ENCODE measurements around the gene ZNF804B.

- TF ChIP-seq, protein P1, sequence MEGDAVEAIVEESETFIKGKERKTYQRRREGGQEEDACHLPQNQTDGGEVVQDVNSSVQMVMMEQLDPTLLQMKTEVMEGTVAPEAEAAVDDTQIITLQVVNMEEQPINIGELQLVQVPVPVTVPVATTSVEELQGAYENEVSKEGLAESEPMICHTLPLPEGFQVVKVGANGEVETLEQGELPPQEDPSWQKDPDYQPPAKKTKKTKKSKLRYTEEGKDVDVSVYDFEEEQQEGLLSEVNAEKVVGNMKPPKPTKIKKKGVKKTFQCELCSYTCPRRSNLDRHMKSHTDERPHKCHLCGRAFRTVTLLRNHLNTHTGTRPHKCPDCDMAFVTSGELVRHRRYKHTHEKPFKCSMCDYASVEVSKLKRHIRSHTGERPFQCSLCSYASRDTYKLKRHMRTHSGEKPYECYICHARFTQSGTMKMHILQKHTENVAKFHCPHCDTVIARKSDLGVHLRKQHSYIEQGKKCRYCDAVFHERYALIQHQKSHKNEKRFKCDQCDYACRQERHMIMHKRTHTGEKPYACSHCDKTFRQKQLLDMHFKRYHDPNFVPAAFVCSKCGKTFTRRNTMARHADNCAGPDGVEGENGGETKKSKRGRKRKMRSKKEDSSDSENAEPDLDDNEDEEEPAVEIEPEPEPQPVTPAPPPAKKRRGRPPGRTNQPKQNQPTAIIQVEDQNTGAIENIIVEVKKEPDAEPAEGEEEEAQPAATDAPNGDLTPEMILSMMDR (IDR thresholded peaks at IDR 0.05; ENCODE audit: borderline replicate concordance, extremely low read depth, low read length, poor library complexity, severe bottlenecking), result no peak
- TF ChIP-seq EZH2 (IDR thresholded peaks at IDR 0.05; ENCODE audit: borderline replicate concordance, low read depth, low read length, severe bottlenecking), result no peak
Measured at GRCh38 chr7:89160107-89160506, 400.6 kb downstream of the ZNF804B start.

All from DND-41 (cell line).